Measurements from ENCODE around the gene ANKRD34A.

The ANKRD34A gene

DNA sequence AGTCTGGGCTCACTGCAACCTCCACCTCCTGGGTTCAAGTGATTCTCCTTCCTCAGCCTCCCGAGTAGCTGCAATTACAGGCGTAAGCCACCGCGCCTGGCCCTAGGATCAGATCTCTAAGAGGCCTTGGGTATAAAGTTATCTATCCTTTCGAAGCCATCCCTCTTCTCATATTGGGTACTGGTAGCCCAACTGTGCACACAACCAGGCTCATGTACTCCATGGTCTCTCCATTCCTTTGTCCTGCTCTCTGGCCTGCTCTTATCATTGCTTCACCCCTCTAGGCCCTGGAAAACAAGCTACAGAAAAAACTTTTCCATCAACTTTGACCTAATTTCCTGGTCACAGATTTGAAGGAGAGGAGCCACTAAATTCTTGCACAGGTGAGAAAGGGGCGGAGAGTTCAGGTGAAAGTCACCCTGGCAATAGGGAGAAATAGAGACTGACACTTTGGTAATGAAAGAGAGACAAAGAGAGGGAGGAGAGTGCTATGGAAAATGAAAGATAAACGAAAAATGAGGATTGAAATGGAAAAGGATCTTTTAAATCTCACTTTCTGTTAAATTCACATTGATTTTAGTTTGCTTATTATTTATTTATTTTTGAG is 26.0 kb upstream of the ANKRD34A start:
- peak; percentile 25 to 33 for DNase-seq

- no peak for DNase-seq
These were observed 24.4 kb upstream of the ANKRD34A start for GRCh38 chr1:145988773-145989172.

GRCh38 chr1:145987926-145988325 is 23.6 kb upstream of the ANKRD34A start:
- DNase-seq = no peak

DNA sequence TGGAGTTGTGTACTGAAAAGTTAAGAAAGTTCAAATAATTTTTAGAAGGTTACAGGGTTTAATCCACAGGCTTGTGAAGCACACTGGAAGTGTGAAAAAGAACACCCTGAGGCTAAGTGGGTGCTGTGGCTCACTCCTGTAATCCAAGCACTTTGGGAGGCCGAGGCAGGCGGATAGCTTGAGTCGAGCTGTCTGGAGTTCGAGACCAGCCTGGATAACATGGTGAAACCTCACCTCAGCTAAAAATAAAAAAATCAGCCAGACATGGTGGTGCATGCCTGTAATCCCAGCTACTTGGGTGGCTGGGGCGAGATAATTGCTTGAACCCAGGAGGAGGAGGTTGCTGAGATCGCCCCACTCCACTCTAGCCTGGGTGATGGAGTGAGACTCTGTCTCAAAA is 22.2 kb upstream of the ANKRD34A start:
- DNase-seq = no peak

DNA sequence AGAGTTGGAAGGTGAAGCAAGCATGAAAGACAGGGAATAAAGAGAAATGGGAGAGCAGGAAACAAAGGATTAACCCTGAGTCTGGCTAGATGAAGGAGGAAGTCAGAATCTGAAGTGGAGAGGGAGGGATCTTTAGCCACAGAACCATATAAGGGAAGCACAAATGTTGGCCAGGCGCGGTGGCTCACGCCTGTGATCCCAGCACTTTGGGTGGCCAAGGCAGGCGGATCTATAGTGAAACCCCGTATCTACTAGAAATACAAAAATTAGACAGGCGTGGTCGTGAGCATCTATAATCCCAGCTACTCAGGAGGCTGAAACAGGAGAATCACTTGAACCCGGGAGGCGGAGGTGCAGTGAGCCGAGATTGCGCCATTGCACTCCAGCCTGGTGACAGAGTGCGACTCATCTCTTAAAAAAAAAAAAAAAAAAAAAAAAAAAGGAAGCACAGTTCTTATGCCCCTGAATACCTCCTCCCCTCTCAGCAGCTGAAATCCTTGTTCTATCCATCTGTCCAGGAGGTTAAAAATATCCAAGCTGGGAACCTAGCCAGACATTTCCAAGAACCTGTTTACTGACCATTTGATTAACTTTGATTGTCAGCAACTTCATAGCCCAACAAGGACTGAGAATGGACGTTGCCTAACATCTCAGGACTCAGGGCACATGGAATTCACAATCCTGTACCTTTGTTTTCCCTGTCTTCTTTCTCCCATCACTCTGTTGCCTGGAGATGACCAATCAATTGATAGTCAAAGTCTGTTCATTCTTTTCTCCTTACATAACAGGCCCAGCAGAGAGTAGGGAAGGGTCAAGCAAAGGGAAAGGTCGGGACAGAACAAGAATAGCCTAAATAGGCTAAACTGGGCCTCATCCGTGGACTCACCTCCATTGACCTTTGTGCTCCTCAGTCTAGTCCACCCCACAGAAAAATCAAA is 21.4 kb upstream of the ANKRD34A start:
- peak; percentile 83 to 93 for DNase-seq

DNA sequence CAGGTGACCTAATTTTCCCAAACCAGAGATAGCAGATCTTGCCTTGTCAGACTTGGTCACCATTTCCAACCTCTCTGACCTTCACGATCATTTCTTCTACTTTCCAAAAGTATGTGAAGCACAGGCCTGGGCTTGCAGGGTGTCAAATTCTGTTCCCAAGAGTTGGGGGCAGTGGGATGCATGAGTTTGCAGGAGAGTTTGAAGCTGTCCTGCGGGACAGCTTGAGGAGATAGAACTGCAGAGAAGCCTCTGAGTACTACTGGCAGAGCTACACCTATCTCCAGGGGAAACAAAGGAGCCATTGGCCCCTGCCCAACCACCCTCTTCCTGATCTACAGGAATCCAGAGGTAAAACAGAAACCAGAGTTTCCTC is 20.7 kb upstream of the ANKRD34A start:
- no peak for DNase-seq

DNA sequence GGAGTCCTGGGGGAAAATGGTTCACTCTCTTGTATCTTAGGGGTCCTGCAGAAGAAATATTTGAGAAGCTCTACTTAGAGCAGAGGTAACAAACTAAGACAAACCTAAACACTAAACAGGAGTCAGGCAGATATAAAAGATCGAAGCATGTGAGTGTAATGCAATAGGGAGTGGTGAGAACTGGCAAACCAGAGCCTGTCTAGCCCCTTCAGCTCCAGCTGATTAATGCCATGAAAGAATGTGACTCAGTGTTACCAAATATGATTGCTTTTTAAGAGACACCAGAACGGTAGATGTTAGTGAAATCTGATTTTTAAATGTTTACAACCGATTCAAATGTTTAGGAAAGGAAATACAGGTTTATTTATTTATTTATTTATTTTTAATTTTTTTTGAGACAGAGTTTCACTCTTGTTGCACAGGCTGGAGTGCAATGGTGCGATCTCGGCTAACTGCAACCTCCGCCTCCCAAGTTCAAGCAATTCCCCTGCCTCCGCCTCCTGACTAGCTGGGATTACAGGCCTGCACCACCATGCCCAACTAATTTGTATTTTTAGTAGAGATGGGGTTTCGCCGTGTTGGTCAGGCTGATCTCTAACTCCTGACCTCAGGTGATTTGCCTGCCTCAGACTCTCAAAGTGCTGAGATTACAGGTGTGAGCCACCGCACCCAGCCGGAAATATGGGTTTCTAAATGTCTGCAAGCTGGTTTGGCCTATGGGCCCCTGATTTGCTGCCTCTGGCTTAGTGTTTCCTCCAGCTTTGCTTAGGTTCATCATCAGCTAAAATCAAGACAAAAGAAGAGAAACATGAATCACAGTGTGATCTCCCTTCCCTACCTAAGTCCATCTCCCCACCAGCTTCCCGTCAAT is 19.8 kb upstream of the ANKRD34A start:
- no peak for DNase-seq

DNA sequence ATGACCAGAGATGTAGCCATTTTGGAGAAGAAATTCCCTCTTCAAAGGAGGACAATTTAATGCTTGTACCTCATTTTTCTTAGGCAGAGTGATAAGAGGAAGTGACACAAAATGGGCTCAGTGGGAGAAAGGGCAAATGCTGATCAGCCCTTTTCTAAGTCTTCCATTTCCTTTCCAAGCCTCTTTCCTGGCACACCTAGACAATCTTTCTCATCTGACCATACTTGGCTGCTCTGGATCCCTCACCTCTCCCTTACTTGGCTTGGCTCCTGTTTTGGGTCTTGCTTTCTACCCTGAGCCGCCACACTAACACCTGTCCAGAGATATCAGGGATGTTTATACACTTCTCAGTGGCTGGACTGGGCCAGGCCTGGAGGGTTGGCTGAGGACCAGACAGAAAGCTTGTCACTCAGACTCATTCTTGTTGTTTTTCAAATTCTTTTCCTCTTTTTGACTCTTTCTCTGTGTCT is 18.9 kb upstream of the ANKRD34A start:
- DNase-seq = peak in 1 of 2 experiments; percentile 23

DNA sequence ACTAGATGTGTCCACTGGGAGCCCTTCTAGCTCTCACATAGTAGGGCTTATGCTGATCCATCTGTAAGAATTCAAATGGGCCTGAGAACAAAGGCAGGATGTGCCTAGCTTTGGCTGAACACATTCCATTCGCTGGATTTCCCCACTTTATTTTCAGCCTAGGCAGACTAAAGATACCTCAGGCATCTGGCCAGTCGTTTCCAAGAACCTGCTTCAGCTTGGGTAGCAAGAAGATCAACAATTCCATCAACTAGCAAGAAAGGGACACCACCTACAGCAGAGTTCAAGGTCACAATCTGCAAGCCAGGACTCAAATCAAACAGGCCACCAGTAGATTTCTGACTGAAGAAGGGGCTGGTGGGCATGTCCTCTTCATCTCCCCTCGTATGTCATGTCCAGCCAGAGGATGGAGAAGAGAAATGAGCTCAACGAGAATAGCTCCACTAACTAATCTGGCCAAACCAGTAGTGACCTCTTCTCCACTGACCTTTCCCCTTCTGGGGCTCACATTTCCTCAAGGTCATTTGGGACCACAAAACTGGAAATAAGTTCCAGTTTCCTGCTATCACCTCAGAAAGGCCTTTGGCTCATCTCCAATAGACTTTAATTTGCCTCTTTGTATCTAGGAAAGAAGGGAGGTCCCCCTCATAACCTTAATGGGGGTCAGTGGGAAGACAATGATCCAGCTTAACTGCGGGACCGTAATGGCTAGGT is 17.8 kb upstream of the ANKRD34A start:
- no peak for DNase-seq

GRCh38 chr1:145980457-145980994 is 16.2 kb upstream of the ANKRD34A start:
- no peak for DNase-seq

- DNase-seq = peak; percentile 52 to 66
These were observed 15.5 kb upstream of the ANKRD34A start for GRCh38 chr1:145979746-145980456.

DNA sequence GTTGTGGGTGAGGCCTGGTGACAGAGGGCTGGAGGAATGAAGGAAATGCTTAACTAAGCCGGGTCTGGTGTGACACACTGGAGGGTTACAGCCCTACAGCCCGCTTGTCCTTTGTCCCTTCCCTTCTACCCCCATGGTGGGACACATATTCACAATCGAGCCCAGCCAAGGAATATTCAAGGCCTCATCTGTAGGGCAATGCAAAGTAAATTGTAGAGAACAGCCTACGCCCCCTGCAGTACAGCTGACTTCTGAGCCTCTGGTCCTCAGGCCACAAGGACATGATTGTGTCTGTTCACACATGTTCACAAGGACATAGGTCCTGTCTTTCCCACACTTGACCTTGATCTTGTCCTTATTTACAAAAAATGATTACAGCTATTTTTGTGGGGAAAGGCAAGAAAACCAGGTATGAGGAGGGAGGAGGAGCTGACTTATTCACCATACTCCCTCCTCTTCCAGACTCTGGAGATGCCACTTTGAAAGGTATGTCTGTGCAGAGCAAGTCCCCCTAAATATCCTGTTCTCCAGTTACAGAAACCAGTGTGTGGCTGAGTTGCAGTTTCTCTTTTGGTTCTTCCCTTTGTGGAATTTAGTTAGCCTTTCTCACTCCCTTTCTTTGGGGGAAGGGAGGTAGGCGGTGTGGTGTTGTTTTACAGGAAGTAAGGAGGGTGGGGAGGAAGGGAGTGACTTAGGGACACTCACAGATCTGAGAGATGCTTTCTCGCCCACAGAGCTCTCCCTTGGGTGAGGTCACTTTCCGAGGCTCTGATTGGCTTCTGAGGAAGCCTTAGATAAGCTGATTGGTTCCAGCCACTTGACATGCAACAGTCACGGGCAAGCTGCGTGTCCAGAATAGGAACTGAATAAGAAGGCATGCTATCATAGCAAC is 14.7 kb upstream of the ANKRD34A start:
- peak; percentile 100 for DNase-seq

DNA sequence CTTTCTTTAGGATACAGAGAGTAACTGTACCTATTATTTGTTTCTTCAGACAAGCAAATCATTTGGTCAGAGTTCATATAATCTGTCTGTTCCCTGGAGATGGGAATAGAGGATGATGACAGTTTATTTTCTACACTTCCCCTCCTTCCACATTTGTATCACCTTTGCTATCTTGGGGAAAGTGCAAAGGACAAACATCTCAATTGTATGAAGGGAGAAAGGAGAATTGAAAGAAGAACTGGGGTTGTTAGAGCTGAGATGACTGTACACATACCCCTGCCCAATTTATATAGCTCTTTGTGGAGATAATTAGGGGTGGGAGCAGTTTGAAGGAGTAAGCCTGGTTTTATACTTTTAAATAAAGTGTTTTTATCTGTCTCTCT is 14.1 kb upstream of the ANKRD34A start:
- DNase-seq = no peak

DNA sequence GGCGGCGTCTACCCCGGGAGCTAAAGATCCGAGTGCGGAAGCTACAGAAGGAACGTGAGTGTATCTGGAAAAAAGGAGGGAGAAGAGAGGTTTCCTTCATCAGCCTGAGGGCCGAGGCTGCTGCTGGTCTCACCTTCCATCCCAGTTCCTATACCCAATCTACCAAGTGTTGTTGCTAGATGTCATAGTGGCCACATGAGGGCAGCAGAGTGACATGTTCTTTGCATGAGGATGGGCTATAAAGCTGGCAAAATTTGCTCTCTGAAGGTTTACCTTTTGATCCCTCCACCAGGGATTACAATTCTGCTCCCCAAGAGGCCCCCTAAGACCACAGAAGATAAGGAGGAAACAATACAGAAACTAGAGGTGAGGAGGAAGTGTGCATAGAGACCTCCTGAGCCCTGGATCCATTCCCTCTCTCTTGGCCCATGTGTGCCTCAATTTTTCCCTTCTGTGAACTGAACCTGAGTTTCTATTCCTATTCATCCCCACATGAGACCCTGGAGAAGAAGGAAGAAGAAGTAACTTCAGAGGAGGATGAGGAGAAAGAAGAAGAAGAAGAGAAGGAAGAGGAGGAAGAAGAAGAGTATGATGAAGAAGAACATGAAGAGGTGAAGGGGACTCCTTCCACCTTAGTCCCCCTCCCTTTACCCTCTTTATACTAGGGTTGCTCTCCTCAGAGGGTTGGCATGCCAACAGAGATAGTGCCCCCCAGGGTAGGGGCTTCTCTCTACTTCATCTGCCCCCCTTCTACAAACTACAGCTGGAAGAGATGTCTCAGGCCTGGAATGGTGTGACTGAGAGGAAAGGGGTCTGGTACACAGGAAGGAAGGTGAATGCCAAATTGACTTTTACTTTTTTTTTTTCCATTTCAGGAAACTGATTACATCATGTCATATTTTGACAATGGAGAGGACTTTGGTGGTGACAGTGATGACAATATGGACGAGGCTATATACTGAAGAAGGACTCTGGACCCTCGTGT is 13.4 kb upstream of the ANKRD34A start:
- peak; percentile 86 to 91 for DNase-seq

DNA sequence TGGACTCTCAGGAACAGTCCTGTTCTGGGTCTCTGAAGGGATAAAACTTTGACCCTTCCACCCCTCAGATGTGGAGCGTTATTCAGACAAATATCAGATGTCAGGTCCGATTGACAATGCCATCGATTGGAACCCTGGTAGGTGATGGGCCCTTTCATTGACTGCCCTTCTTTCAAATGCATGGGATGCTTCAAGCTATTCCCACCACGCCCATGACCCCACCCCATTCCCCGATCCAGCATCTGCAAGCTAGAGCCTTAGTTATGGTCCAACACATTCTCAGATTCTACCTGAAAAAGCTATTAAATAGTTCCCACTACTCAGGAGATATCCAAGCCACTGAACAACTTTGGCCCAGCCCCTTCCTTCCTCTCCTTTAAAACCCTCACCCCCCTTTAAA is 12.6 kb upstream of the ANKRD34A start:
- DNase-seq = no peak

DNA sequence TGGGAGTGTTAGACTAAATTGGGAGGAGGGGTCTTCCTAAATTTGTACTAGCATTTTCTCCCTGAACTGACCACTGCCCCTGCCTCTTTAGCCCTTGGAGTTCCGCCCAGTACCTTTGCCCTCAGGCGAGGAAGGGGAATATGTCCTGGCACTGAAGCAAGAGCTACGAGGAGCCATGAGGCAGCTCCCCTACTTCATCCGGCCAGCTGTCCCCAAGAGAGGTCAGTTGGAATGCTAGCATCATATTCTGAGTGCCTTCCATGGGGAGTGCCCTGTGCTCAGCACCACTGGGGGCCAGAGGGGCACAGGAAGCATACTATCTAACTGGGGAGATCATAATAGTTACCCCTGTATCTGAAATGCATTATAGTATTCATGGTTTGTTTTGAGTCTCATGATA is 10.8 kb upstream of the ANKRD34A start:
- no peak for DNase-seq

- DNase-seq = no peak
These were observed 10.3 kb upstream of the ANKRD34A start for GRCh38 chr1:145974721-145975120.

DNA sequence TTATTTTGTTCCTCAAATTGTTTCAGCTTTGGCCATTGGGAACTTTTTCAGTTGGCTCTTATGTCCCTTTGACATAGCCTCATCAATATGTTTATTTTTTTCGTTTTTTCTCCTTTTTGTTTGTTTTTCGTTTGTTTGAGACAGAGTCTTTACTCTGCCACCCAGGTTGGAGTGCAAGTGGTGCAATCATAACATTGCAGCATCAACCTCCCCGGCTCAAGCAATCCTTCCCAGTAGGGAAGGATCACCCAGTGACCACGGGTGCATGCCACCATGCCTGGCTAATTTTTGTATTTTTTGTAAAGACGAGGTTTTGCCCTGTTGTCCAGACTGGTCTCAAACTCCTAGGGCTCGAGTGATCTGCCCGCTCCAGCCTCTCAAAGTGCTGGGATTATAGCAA is 8.2 kb upstream of the ANKRD34A start:
- no peak for DNase-seq

DNA sequence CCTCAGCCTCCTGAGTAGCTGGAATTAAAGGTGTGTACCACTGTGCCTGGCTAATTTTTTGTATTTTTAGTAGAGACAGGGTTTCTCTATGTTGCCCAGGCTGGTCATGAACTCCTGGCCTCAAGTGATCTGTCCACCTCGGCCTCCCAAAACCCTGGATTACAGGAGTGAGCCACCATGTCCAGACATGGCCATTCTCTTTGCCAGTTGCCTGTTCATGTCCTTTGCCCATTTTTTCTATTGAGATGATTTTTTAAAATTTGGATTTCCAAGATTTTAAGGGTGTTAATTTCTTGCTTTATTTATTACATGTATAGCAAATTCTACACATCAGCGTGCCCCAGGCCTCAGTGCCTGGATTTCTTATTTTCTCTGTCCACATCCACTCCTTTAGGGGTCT is 2.9 kb upstream of the ANKRD34A start:
- no peak for DNase-seq

Data from Kasumi-1 (cell line).